ENCODE results near the gene P3H3. TPM values are rescaled to one million over a fixed set of nuclear protein-coding genes. Genes with fewer than 3 reads are reported as not detected.

Gene P3H3
- total RNA-seq, 4 donors from 2014 or later = 5.6 to 11.3 (median 6.8) TPM

DNA sequence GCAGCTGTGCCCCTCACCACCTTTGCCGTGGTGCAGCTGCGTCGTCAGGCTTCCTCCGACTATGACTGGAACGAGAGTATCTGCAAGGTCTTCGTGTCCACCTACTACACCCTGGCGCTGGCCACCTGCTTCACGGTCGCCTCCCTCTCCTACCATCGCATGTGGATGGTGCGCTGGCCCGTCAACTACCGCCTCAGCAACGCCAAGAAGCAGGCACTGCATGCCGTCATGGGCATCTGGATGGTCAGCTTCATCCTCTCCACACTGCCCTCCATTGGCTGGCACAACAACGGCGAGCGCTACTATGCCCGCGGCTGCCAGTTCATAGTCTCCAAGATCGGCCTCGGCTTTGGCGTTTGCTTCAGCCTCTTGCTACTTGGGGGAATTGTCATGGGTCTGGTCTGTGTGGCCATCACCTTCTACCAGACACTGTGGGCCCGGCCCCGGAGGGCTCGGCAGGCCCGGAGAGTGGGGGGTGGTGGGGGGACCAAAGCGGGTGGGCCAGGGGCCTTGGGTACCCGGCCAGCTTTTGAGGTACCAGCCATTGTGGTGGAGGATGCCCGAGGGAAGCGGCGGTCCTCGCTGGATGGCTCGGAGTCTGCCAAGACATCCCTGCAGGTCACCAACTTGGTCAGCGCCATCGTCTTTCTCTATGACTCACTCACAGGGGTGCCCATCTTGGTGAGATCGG lies 4.0 kb upstream of the P3H3 start:
- TF ChIP-seq, protein P1, sequence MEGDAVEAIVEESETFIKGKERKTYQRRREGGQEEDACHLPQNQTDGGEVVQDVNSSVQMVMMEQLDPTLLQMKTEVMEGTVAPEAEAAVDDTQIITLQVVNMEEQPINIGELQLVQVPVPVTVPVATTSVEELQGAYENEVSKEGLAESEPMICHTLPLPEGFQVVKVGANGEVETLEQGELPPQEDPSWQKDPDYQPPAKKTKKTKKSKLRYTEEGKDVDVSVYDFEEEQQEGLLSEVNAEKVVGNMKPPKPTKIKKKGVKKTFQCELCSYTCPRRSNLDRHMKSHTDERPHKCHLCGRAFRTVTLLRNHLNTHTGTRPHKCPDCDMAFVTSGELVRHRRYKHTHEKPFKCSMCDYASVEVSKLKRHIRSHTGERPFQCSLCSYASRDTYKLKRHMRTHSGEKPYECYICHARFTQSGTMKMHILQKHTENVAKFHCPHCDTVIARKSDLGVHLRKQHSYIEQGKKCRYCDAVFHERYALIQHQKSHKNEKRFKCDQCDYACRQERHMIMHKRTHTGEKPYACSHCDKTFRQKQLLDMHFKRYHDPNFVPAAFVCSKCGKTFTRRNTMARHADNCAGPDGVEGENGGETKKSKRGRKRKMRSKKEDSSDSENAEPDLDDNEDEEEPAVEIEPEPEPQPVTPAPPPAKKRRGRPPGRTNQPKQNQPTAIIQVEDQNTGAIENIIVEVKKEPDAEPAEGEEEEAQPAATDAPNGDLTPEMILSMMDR (IDR thresholded peaks at IDR 0.05; ENCODE audit: low read depth) = no peak

DNA sequence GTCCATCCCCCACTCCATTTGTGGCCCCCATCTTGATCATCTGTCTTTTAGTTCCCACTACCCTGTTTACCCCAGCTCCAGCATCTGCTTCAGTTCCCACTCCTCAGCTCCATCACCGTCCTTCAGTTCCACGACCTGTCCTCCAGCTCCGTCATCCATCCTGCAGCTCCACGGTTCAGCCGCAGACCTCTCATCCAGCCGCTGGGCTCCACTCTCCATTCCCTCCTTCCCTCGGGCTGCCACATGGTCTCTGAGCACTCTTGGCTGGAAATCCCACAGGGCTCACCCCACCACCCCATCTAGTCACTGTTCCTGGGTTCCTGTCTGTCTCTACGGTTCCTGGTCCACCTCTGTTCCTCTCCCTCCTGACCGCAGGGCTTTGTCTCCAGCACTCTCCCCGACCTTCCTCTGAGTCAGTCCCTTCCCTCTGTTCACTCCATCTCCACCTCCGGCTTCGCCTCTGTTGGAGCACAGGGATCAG lies 3.3 kb upstream of the P3H3 start:
- TF ChIP-seq, protein P1 (IDR thresholded peaks at IDR 0.05; ENCODE audit: low read depth) = no peak

DNA sequence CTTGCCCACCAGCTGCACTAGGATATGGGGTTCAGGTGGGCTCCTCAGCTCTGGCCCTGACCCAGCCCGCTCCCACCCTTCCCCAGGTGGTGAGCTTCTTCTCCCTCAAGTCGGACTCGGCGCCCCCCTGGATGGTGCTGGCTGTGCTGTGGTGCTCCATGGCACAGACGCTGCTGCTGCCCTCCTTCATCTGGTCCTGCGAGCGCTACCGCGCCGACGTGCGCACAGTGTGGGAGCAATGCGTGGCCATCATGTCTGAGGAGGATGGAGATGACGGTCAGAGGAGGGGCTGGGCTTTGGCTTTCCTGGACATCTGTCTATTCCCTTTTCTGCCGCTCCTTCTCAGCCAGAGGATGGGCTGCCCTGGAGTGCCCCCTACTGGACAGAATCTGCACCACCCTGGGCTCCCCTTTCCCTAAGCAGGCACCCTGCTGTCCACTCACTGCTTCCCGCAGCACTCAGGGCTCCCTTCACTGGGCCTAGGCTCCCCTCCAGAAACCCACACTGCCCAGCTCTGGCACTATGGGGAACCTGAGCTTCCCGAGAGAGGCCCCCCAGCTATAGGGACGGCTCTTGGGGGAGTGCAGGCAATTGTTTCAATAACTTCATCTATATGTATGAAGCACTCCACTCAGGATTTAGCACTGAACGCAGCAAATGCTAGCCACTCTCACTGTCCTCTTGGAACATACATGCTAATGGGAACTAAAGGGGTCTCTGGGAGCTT lies 2.6 kb upstream of the P3H3 start:
- TF ChIP-seq, protein P1 (IDR thresholded peaks at IDR 0.05; ENCODE audit: low read depth) = no peak

DNA sequence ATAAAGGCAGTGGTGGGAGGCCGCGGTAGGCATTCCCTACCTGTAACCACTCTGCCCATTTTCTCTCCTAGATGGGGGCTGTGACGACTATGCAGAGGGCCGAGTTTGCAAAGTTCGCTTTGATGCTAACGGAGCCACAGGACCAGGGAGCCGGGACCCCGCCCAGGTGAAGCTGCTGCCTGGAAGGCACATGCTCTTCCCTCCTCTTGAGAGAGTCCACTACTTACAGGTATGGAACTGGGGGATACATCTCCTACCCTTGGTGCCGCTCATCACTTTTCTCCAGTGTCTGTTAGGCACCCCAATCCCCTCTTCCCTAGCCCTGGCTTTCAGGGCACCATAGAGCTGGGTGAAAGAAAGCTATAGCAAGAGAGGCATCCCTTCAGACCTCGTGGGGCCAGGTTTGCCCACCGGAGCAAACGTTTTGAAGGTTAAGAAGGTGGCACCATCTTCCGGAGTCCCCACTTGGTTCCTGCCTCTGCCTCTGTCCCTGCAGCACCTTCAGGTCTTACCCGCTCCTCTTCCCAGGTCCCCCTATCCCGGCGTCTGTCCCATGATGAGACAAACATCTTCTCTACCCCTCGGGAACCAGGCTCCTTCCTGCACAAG lies 2.0 kb upstream of the P3H3 start:
- TF ChIP-seq, protein P1 (IDR thresholded peaks at IDR 0.05; ENCODE audit: low read depth) = no peak

DNA sequence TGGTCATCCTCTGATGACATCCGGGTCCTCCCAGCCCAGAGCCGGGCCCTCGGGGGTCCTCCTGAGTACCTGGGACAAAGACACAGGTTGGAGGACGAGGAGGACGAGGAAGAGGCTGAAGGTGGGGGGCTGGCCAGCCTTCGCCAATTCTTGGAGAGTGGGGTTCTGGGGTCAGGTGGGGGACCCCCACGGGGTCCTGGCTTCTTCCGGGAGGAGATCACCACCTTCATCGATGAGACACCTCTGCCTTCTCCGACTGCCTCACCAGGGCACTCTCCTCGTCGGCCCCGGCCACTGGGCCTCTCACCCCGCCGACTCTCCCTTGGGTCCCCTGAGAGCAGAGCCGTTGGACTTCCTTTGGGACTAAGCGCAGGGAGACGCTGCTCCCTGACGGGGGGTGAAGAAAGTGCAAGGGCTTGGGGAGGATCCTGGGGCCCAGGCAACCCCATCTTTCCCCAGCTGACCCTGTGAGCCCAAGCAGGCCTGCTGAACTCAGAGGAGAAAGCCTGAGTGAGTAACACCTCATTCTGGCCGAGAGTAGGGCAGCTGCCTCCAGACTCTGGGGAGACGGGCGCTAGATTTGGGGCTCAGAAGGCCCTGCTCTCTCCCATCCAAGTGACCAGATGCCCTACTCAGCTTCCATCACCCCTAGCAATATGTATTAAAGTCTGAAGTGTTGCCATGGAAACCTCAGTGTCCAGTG lies 1.3 kb upstream of the P3H3 start:
- TF ChIP-seq, protein P1 (IDR thresholded peaks at IDR 0.05; ENCODE audit: low read depth) = no peak

DNA sequence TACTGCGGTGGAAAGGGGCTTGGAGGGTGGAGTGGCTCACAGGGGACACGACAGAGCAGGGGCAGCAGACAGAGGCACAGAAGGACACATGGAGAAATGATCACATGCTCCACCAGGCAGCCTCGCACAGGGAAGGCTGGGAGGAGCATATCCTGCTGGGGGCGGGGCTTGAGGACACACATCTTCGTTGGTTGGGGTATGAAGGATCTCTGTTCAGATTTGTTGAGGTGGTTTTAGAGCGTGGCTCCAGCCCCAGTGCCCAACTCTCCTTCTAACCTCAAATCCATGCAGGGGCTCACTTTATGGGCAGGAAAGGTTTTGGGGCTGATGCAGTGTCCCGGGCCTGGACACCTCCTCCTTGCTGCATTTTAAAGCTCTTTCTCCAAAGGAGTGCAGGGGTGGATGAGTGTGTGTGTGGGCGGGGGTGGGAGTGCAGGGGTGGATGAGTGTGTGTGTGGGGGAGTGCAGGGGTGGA lies 733 bp upstream of the P3H3 start:
- TF ChIP-seq, protein P1 (IDR thresholded peaks at IDR 0.05; ENCODE audit: low read depth) = no peak
